NOMO-1 treated with dmso at 0.1 percent for 144 hours (cell line): ENCODE measurements around the gene TRPM2.
"Not testable (repeated sequence)": the region's sequence is repeated elsewhere in the genome, so short reads cannot be mapped to it uniquely, and the experiment has no call there.

ENCODE experiments used
- DNase-seq: peaks from one replicate; lab custom pipeline; 2025; ENCODE audit not compliant: unreplicated experiment; lab: John Stamatoyannopoulos, UW

TRPM2 gene

DNA sequence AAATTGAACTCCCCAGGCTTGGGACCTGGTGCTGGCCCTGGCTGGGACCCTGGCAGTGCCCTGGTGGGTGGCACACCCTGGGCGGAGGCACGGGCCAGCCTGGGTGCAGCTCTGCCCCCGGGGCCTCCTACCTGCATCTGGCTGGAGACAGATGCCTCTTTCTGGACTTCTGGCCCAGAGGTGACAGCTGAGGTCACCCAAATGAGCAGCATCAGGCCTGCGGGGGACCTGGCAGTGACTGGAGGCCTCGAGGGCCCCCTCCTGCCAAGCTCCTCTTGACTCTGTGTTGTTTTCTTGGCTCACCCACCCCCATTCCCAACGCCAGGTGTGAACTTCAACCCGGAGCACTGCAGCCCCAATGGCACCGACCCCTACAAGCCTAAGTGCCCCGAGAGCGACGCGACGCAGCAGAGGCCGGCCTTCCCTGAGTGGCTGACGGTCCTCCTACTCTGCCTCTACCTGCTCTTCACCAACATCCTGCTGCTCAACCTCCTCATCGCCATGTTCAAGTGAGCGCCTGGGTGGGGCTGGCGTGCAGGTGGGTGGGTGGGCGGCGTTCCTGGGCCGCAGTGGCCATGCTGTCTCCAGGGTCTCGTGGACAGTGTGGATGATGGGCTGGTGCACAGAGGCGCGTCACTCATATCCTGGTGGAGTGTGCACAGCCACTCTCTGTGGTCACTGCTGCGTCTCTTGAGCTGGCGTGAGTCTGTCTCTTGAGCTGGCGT, 60.3 kb downstream of the TRPM2 start:
- no peak for DNase-seq

DNA sequence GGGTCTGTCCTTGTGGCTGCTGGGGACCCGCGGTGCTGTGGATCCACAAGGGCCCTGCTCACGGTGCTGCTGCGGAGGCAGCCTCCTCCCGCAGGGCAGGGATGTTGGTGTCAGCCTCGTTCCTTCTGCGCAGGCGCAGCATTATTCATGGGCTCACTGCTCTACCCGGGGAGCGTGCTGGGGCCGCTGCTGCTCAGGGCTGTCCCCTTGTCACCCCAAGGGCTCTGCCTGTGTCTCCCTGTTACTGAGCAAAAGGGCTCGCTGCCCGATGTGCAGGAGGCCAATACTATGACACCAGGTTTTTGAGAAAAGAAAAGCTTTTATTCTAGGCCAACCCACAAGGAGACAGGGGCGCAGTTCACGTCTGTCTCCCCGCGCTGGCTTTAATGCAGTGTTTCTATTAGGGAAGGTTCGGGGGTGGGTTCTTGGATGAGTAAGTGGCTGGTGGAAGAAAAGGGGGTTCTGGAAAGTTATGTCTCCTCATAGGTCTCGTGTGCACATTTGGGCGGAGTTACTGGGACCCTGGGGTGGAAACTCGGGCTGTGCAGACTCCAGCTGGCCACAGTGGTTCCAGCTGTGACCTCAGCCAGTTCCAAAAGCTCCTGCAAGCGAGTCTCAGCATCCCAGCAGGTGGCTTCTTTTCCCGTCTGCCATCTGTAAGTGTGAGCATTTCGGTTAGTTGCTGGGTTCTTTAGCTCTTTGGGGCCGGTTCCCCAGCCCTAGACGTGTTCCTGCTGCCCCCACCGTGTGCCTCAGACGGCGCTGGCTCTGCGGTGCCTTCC, 61.1 kb downstream of the TRPM2 start:
- no peak for DNase-seq

DNA sequence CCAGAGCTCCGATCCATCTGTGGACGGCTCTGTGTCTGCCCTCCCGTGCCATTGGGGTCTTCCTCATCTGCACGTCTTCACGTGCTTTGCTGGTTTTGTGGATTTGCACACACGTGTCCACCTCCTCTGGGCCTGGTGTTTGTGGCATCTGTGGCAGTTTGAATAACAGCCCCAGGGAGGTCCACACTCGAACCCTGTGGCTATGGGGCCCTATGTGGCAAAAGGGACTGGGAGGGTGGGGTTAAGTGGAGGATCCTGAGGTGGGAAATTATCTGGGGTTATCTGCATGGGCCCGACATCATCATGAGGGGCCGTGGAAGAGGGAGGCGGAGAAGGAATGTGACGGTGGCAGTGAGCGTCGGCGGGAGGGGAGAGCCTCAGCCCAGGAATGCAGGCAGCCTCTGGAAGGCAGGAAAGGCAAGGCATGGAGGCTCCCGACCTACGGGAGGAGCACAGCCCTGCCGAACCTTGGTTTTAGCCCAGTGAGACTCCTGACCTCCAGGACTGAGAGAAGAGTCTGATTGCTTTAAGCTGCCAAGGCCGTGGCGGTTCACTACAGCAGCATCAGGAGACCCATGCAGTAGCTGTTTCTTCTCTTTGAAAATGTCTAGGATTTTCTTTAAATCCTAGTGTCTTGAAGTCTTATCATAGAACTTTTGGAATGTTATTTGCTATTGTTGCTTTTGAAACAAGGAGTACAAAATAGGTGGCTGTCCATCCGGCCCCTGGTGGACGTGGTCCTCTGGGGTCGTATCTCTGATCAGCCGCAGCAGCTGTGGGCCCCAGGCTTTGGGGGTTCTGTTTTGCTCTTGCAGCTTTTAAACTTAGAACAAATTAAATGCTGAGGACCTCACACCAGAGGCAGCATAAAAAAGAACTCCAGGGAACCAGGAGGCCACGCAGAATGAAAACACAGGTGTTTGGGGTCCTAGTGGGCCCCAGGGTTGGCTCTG, 61.9 kb downstream of the TRPM2 start:
- no peak for DNase-seq

DNA sequence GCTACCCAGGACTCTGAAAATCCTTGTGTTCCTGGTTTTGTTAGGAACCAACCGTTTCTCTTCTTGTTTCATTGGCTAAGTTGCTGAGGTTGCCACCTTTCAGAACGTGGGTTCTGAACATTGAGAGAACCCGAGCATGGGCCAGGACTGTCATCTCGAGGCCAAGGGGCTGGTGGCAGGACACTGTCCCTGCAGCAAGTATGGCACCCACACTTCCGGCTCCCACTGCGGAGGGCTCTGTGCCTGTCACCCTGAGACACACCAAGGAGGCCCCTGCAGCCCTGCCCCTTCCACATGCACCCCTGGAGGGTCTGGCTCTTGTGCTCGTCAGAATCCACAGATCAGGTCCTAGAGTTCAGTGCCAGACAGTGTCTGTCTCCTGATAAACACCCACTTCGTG, 62.8 kb downstream of the TRPM2 start:
- no peak for DNase-seq

DNA sequence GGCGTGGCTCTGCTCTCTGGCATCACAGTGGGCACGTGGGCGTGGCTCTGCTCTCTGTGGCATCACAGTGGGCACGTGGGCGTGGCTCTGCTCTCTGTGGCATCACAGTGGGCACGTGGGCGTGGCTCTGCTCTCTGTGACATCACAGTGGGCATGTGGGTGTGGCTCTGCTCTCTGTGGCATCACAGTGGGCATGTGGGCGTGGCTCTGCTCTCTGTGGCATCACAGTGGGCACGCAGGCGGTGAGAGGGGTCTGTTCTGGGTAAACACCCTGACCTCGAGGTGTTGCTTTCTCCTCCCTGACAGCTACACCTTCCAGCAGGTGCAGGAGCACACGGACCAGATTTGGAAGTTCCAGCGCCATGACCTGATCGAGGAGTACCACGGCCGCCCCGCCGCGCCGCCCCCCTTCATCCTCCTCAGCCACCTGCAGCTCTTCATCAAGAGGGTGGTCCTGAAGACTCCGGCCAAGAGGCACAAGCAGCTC, 64.2 kb downstream of the TRPM2 start:
- DNase-seq: not testable (repeated sequence)

DNA sequence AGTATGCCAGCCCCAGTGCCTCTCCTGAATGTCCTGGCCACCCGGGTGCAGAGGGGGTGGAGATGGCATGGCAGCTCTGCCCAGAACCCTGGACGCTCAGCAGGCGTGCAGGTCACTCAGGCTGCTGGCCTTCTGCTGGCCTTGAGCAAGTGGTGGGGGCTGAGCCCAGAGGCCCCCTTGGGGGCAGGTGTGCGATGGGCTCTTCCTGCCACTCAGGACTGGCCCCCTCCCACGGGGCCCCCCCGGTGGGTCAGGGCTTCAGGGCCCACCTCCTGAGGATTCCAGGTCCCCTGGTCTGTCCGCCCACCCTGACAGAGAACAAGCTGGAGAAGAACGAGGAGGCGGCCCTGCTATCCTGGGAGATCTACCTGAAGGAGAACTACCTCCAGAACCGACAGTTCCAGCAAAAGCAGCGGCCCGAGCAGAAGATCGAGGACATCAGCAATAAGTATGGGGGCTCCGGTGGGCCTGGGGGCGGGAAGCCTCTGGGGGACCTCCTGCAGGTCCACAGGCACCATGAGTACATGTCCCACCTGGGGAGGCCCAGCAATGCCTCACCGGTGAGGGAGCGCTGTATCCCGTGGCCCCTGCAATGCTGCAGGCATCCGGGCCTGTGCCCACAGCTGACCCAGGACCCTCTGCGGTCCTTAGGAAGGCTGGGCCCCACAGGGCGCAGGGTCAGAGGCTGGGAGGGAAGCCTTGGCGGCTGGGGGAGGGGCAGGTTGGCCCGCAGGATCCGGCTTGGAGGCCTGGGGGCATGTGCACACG, 64.9 kb downstream of the TRPM2 start:
- no peak for DNase-seq

DNA sequence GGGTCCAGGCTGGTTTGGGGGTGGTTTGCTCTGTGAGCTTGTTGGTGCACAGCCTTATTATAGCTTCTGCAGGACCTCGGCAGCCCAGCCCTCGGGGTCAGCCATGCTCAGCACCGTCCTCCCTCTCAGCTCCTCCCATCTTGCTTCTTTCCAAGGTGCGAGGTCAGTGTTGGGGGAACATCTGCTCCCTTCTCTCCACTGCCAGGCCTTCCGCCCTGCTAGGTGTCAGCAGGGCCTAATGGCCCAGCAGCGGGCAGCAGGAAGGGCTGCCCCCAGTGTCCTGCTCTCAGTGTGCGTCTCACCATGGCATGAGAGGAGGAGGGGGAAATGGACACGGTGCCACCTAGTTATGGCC, 65.4 kb downstream of the TRPM2 start:
- DNase-seq: no peak

DNA sequence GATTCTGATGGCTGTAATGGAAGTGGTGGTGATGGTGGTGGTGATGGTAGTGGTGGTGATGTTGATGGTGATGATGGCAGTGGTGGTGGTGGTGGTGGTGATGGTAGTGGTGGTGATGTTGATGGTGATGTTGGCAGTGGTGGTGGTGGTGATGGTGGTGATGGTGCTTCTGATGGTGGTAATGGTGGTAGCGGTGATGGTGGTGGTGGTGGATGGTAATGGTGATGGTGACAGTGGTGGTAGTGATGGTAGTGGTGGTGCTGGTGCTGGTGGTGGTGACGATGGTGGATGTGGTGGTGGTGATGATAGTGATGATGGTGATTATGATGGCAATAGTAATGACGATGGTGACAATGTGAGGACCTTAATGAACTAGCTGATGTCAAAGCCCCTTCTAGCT, 66.3 kb downstream of the TRPM2 start:
- no peak for DNase-seq

DNA sequence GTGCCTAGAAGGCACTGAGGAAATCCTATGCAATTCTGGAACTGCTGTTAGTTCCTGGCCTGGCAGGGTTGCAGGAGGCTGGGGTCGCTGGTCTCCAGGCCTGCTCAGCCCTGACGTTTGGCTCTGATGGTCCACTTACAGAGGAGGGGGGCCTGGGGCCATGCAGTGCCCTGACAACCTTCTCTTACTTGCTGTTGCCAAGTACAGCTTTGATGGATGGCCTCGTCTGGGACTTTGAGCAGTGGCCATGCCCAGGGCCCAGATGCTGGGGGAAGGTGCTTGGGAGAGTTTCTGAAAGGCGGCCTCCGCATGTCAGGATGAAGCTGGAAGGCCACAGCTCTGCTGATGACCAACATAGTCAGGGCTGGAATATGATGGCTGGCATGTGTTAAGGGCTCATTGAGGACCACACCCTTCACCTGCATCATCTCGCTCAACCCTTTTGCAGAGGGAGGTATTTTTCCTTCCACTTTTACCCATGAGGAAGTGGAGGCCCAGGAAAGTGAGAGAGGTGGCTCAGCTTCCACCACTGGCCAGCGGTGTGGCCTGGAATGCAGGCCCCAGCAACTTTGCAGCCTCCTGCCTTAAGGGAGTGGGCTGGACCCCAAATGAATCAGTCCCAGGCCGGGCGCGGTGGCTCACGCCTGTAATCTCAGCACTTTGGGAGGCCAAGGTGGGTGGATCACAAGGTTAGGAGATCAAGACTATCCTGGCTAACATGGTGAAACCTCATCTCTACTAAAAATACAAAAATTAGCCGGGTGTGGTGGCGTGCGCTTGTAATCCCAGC, 67.2 kb downstream of the TRPM2 start:
- DNase-seq: no peak

DNA sequence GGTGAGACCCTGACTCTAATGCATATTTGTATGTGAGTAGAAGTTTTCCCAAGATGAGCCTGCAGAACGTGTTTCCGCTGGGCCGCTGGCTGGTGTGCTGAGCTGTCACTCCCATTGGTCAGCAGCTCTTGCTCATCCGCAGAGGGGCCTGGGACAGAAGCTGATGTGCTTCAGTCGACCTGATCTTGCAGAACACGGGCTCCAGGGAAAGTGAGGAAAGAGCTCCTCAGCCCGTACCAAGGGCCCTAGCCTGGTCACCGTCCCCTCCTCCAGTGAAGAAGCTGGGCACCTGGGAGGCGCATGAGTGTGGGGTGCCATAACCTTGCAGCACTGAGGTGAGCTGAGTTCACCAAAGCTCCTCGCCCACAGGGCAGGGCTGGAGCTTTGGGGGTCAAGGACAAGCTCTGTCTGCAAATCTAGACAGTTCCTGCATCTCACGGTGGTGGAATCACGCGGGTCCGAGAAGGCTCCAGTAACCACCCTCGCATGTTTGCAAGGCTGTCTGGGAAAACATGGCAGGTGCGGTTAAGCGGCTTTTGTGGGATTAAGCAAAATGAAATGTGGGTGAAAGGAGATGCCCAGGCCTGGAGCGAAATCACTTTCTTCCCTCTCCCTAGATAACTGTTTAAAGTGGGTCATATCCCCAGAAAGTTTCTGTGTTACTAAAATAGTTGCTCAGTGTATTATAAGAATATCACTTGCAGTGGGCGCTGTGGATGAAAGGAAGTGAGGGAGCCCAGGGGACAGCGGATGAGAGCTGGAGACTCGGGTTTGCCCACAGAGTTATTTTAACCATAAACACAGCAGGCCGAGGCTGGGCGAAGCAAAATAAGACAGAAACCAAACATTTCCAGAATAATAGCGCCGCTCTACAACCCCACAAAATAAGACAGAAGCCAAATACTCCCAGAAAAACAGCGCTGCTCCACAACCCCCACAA, 68.8 kb downstream of the TRPM2 start:
- DNase-seq: no peak

DNA sequence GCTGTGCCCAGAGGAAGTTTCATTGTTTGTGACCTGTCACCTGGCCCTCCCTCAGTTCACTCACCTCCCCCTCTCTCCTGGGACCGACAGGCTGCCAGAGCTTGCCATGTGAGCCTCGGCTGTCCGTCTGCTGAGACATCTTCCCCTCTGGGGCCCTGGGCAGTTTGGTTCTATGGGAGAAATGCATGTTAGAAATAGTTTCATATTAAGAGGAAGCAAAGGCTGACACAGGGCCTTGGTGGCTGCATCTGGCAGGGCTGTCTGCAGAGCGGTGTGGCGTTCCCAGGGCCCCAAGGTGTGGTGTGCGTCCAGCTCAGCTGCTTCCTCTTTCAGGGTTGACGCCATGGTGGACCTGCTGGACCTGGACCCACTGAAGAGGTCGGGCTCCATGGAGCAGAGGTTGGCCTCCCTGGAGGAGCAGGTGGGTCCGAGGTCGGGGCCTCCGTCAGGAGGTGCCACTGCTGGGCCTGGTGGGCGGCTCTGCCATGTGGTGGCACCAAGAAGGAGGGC, 69.9 kb downstream of the TRPM2 start:
- DNase-seq: no peak

DNA sequence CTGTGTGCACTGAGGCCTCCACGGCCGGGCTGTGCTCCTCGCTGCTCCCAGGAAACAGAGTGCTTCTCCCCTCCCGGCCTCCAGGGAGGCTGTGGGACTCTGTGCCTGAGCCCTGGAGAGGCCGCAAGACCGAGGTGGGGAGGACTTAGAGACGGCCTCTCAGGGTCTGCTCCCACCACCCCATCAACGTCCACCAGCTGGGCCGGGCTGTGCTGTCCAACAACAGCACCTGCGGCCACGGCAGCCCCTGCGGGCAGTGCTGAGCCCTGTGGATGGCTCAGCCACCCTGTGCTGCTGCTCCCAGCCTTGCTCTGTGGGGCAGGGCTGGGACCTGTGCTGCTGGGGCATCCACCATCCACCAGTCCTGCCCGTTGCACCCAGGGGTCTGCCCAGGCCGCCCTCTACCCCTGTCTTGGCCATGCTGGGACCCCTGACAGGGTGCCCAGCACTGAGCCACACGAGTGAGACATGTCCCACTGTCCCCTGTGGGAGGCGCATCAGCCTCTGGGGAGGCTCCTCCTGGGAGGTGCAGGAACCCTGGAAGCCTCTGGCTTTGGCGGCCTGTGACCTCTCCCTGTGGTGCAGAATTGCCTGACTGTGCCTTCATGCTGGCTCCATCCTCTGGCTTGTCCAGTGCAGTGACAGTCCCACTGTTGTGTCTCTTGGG, 70.7 kb downstream of the TRPM2 start:
- DNase-seq: no peak

DNA sequence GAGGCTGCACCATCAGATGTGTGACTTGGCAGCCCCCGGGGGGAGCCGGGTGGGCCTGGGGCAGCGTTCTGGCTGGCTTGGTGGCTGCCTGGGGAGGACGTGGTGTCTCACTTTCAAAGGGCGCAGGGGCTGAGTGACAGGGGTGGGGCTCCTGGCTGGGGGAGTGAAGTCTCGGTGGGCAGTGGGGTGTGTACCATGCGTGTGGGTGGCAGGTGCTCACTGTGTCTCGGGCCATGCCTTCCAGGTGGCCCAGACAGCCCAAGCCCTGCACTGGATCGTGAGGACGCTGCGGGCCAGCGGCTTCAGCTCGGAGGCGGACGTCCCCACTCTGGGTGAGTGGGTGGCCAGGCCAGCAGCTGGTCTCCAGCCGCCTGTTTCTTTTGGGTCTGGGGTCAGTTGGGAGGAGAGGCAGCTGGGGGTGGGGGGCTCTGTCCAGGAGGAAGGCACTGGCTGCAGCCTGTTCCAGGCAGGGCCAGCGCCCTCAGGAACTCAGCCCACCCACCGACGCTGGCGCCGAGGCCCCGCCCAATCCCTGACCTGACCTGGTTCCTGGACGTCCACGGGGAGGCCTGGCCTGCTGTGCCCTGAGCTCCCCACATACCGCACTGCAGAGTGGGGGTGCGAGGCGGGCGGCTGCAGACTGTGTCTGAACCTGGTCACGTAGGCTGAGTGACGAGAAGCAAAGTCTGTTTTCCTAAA, 71.3 kb downstream of the TRPM2 start:
- DNase-seq: no peak

DNA sequence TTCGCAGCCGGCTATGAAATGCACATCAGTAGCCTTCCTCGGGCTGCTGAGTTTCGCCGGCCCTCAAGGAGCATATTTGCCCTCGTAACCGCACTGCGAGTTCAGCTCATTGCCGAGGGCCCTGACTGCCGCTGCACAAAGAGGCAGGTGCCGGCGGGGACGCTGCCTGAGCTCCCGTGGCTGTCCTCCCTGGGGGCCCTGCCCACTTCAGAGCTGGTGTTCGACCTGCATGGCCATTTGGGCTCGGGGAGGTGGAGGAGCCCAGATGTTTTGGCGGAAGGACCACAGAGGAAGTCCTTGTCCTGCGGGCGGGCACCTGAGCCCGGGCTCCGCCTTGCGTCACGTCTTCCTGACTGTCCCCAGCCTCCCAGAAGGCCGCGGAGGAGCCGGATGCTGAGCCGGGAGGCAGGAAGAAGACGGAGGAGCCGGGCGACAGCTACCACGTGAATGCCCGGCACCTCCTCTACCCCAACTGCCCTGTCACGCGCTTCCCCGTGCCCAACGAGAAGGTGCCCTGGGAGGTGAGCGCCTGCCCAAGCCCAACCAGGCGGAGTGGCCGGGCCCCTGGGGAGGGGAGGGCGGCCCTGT, 72.0 kb downstream of the TRPM2 start:
- DNase-seq: no peak

DNA sequence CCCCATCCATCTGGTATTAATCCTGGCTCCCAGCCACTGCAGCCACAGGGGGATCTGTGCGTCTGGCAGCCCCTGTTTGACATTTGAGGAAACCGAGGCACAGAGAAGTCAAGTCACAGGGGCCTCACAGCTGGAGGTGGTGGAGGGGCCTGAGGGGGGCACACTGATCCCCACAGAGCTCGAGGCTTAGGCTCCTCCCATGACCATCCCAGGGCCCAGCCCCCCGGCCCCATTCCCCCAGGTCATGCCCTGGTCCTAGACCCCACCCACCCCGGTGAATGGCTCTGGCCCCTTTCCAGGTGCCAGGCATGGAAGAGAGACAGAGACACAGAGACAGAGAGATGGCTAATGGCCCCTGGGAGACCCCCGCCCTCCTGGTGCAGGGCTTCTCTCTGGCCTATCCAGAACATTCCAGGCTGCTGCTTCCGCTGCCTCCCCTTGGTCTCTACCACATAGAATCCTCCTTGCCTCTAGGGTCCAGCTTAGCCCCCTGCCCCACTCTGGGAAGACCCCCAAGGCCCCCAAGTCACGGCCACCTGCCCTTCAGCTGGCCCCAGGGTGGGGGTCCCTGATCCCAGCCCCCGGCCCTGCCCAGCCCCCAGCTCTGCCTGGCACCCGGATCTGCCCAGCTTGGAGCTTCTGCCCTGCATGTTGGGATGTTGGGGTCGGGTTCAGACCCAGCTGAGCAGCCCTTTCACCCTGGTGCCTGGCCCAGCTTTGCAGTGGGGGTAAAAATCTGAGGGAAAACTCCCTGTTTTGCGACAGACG, 72.7 kb downstream of the TRPM2 start:
- no peak for DNase-seq

DNA sequence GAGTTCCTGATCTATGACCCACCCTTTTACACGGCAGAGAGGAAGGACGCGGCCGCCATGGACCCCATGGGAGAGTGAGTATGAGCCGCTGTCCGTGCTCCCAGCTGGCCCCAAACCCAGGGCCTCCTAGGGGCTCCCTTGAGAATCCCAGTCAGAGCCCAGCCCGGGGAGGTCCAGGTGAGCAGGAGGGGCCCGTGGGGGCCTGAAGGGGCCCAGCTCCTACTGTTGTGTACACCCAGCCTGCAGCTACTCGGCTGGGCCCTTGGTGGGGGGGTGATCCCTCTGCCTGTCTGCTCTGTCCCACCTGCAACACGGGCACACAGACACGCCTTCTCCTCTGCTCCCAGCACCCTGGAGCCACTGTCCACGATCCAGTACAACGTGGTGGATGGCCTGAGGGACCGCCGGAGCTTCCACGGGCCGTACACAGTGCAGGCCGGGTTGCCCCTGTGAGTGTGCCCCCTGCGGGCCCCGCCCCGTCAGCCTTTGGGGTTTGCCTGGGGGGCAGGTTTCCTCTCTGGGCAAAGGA, 73.3 kb downstream of the TRPM2 start:
- DNase-seq: no peak
